Chondrocyte (in vitro differentiated cells): ENCODE measurements around the gene LPO. TPM values are rescaled to one million over a fixed set of nuclear protein-coding genes. Genes with fewer than 3 reads are reported as not detected.

Experiments
- DNase-seq: peaks from one replicate; pipeline ENCODE4 v3.0.0; 2021; ENCODE audit warnings: mixed read lengths, low spot score
- H3K27ac Mint-ChIP-seq: one replicate; pipeline ENCODE4 v1.8.0; 2021; ENCODE audit warnings: mild to moderate bottlenecking, moderate library complexity, mixed read lengths; ENCODE audit not compliant: unreplicated experiment
- H3K27me3 Mint-ChIP-seq: 2 replicates; pipeline ENCODE4 v1.8.0; 2021; ENCODE audit warnings: low read depth, mixed read lengths
- H3K36me3 Mint-ChIP-seq: 2 replicates; pipeline ENCODE4 v1.8.0; 2021; ENCODE audit warnings: low read depth, mixed read lengths
- H3K4me1 Mint-ChIP-seq: 2 replicates; pipeline ENCODE4 v1.8.0; 2021; ENCODE audit warnings: low read depth, mild to moderate bottlenecking, mixed read lengths
- H3K4me3 Mint-ChIP-seq: one replicate; pipeline ENCODE4 v1.8.0; 2021; ENCODE audit warnings: mild to moderate bottlenecking, moderate library complexity, mixed read lengths; ENCODE audit not compliant: unreplicated experiment
- H3K9me3 Mint-ChIP-seq: 2 replicates; pipeline ENCODE4 v1.8.0; 2021; ENCODE audit warnings: low read depth, mixed read lengths
- CTCF ChIP-seq: fragments of 200-600 bp; sonication (generic); IDR thresholded peaks from 2 replicates; pipeline ENCODE4 v1.5.0; 2021; ENCODE audit warnings: antibody characterized with exemption, mild to moderate bottlenecking, moderate library complexity
- total RNA-seq: library from RNA; stranded (reverse); gene quantifications from 3 replicates; pipeline ENCODE4 v1.2.1, GENCODE V29; 2021

LPO gene
- total RNA-seq, 1 donor from 2014 or later = not detected

DNA sequence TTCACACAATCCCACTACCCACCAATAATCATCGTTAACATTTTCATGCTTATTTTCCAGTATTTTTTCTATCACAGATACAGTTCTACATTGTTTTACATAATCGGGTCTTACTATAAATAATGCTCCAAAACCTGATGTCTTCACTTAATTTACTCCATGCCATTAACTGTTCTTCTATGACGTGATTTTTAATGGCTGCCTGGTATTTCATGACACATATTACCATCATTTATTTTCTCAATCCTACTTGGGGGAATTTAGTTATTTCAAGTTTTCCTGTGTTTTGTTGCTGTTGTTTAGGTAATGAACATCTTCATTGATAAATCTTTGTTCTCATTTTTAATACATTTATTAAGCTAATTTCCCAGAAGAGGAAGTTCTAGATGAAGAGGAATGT lies 14.7 kb downstream of the LPO start:
- no peak for TF ChIP-seq CTCF
- Mint-ChIP-seq H3K27me3 (peaks cover 65% of the 10 kb centered on the region), H3K4me1 (peaks cover 4% of the 10 kb centered on the region), H3K4me3 (no peak overlapping the region), H3K36me3 (no peaks in the 10 kb centered on the region), H3K27ac (no peak overlapping the region), H3K9me3 (no peaks in the 10 kb centered on the region)
- DNase-seq = no peak

DNA sequence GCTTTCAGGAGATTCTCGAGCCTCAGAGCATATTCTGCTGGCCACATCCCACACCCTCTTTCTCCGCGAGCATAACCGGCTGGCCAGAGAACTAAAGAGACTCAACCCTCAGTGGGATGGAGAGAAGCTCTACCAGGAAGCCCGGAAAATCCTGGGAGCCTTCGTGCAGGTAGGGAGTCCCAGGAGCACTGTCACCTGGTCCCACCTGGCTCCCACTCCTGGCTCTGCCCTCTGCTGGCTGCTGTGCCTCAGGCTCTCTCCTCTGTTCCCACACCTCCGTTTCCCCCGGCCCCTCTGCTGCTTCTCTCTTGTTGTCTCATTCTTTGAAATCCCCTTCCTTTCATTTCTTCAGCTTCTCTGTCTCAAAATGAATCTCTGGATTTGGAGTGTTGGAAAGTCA lies 16.4 kb downstream of the LPO start:
- Mint-ChIP-seq H3K27ac (no peak overlapping the region), H3K4me1 (peaks cover 4% of the 10 kb centered on the region), H3K36me3 (no peaks in the 10 kb centered on the region), H3K4me3 (no peak overlapping the region), H3K27me3 (peaks cover 72% of the 10 kb centered on the region), H3K9me3 (no peaks in the 10 kb centered on the region)
- no peak for TF ChIP-seq CTCF
- DNase-seq = peak; percentile 65

GRCh38 chr17:58262149-58262548 lies 23.8 kb downstream of the LPO start:
- H3K4me1 Mint-ChIP-seq = no peaks in the 10 kb centered on the region
- peaks cover 69% of the 10 kb centered on the region for H3K27me3 Mint-ChIP-seq

GRCh38 chr17:58263773-58264172 lies 25.4 kb downstream of the LPO start:
- H3K27ac Mint-ChIP-seq = no peak overlapping the region
- peaks cover 2% of the 10 kb centered on the region for H3K36me3 Mint-ChIP-seq
- H3K9me3 Mint-ChIP-seq = peaks cover 11% of the 10 kb centered on the region
- H3K4me3 Mint-ChIP-seq = no peak overlapping the region
- TF ChIP-seq CTCF = no peak
- no peaks in the 10 kb centered on the region for H3K4me1 Mint-ChIP-seq
- H3K27me3 Mint-ChIP-seq = peaks cover 56% of the 10 kb centered on the region
- DNase-seq = no peak

More at GRCh38 chr17:58262149-58262548, 23.8 kb downstream of the LPO start:
- Mint-ChIP-seq H3K4me3 (no peak overlapping the region), H3K27ac (no peak overlapping the region), H3K9me3 (peaks cover 11% of the 10 kb centered on the region), H3K36me3 (peaks cover 2% of the 10 kb centered on the region)
- DNase-seq = no peak
- no peak for TF ChIP-seq CTCF

- no peak for TF ChIP-seq CTCF
Measured at GRCh38 chr17:58264407-58265103, 26.2 kb downstream of the LPO start.

More at GRCh38 chr17:58264407-58265103, 26.2 kb downstream of the LPO start:
- Mint-ChIP-seq H3K9me3 (peaks cover 11% of the 10 kb centered on the region), H3K27me3 (peaks cover 50% of the 10 kb centered on the region), H3K4me1 (no peaks in the 10 kb centered on the region), H3K36me3 (peaks cover 2% of the 10 kb centered on the region), H3K27ac (no peak overlapping the region), H3K4me3 (no peak overlapping the region)
- DNase-seq = no peak
